Inflammatory macrophage (primary cell): ENCODE results near the gene CEP89.
"Not testable (repeated sequence)": the region's sequence is repeated elsewhere in the genome, so short reads cannot be mapped to it uniquely, and the experiment has no call there.

Experiments
- DNase-seq, 2 donors: peaks; one replicate each; pipeline ENCODE4 v3.0.0-alpha.2; 2020 to 2022
- total RNA-seq, 18 experiments: gene quantifications; one replicate each; lab custom pipeline; 2026; ENCODE audit warnings: mixed read lengths in 6 of 18, inconsistent platforms in 2 of 18; lab: John Stamatoyannopoulos, UW

The CEP89 gene
- total RNA-seq = 6.2 to 18.1 (median 13.6) reads per million in 18 experiments

- peak; percentile 100 for DNase-seq
Observed at GRCh38 chr19:32971715-32972540, at the start of gene CEP89, which contains the start of gene FAAP24. TSS of gene CEP89 (minus strand) at chr19:32971958. CDS start at chr19:32971874, 84 bp downstream. TSS of gene FAAP24 (plus strand) at chr19:32972242. CDS start at chr19:32973197, 955 bp downstream.

GRCh38 chr19:33010891-33011290, 39.1 kb upstream of the CEP89 start:
- DNase-seq = not testable (repeated sequence)

- no peak for DNase-seq
Observed at GRCh38 chr19:33008738-33009137, 37.0 kb upstream of the CEP89 start.

- DNase-seq = no peak
Observed at GRCh38 chr19:33005440-33005839, 33.7 kb upstream of the CEP89 start.

GRCh38 chr19:33003424-33004024, 31.8 kb upstream of the CEP89 start:
- DNase-seq = not testable (repeated sequence)

- DNase-seq = not testable (repeated sequence)
Observed at GRCh38 chr19:33002126-33002865, 30.5 kb upstream of the CEP89 start.

GRCh38 chr19:33000910-33001309, 29.2 kb upstream of the CEP89 start:
- DNase-seq = no peak

- DNase-seq = no peak
Observed at GRCh38 chr19:33000510-33000909, 28.8 kb upstream of the CEP89 start.

- no peak for DNase-seq
Observed at GRCh38 chr19:32998722-32999121, 27.0 kb upstream of the CEP89 start.

- no peak for DNase-seq
Observed at GRCh38 chr19:32997716-32998355, 26.1 kb upstream of the CEP89 start.

GRCh38 chr19:32997061-32997464, 25.3 kb upstream of the CEP89 start:
- not testable (repeated sequence) for DNase-seq

GRCh38 chr19:32995966-32996365, 24.2 kb upstream of the CEP89 start:
- not testable (repeated sequence) for DNase-seq

GRCh38 chr19:32988724-32989123, 17.0 kb upstream of the CEP89 start:
- no peak for DNase-seq

- DNase-seq = not testable (repeated sequence)
Observed at GRCh38 chr19:32988254-32988653, 16.5 kb upstream of the CEP89 start.

GRCh38 chr19:32982488-32982887, 10.7 kb upstream of the CEP89 start:
- DNase-seq = not testable (repeated sequence)

- DNase-seq = not testable (repeated sequence)
Observed at GRCh38 chr19:32979807-32980206, 8.0 kb upstream of the CEP89 start.

GRCh38 chr19:32977813-32978212, 6.1 kb upstream of the CEP89 start:
- DNase-seq = not testable (repeated sequence)

- peak in 1 of 2 donors; percentile 9 for DNase-seq
Observed at GRCh38 chr19:32977280-32977679, 5.5 kb upstream of the CEP89 start.

- DNase-seq = peak; percentile 65 to 73
Observed at GRCh38 chr19:32976223-32976805, 4.6 kb upstream of the CEP89 start.

GRCh38 chr19:32971012-32971595, 654 bp downstream of the CEP89 start:
- no peak for DNase-seq

- no peak for DNase-seq
Observed at GRCh38 chr19:32969549-32969948, 2.2 kb downstream of the CEP89 start.

GRCh38 chr19:32966750-32967149, 5.0 kb downstream of the CEP89 start:
- DNase-seq = no peak
